Measurements from ENCODE around the gene JOSD2. TPM values are rescaled to one million over a fixed set of nuclear protein-coding genes. Genes with fewer than 3 reads are reported as not detected.

JOSD2 gene
- total RNA-seq, 1 experiment from 2014 or later = 5.4 TPM

GRCh38 chr19:50510700-50511068 lies 307 bp downstream of the JOSD2 start:
- Histone ChIP-seq H3K9me3 (ENCODE audit: control insufficient read depth, low read depth, low read length) (no peaks in the 10 kb centered on the region), H4K91ac (ENCODE audit: insufficient read length, low read depth, low read length) (no peak overlapping the region), H3K27me3 (ENCODE audit: insufficient read depth, low read length) (peaks cover 2% of the 10 kb centered on the region; the same call in 1 of the 2 replicates), H3K14ac (ENCODE audit: insufficient read depth, low read length) (0 out of 2 replicates have a peak overlapping the region, but pooled peaks have one; percentile 9), H3K79me2 (ENCODE audit: insufficient read depth, low read length) (no peaks in the 10 kb centered on the region), H3K4ac (ENCODE audit: low read depth, low read length) (no peak overlapping the region), H2BK12ac (ENCODE audit: insufficient read length, low read depth, low read length) (no peak overlapping the region), H3K23me2 (ENCODE audit: insufficient read length, low read depth, low read length, poor library complexity, severe bottlenecking) (no peaks in the 10 kb centered on the region), H2AFZ (ENCODE audit: low read length) (no peak overlapping the region), H3K23ac (ENCODE audit: insufficient read length, low read depth, low read length) (no peak overlapping the region), H3K4me1 (ENCODE audit: insufficient read depth, low read length) (no peaks in the 10 kb centered on the region), H2BK120ac (ENCODE audit: low read depth, low read length, poor library complexity, severe bottlenecking) (no peak overlapping the region), H2AK5ac (ENCODE audit: insufficient read length, low read length) (no peak overlapping the region), H4K8ac (replicated peaks; ENCODE audit: insufficient read length, low read depth, low read length) (no peak overlapping the region), H2BK5ac (ENCODE audit: insufficient read length, low read length) (no peak overlapping the region), H3K18ac (ENCODE audit: insufficient read length, low read depth, low read length) (no peak overlapping the region), H3K4me2 (ENCODE audit: insufficient read depth, insufficient read length, low read length) (peak overlapping the region; percentile 57), H3K9ac (ENCODE audit: extremely low read depth, insufficient read length, low read length) (no peak overlapping the region), H4K5ac (ENCODE audit: insufficient read length, low read depth, low read length) (no peak overlapping the region), H3T11ph (ENCODE audit: low read length) (no peak overlapping the region), H3K79me1 (ENCODE audit: insufficient read depth, low read depth, low read length, poor library complexity, severe bottlenecking) (no peaks in the 10 kb centered on the region), H3K56ac (ENCODE audit: insufficient read length, low read depth, low read length) (no peak overlapping the region), H2BK20ac (ENCODE audit: low read depth, low read length, poor library complexity, severe bottlenecking) (no peak overlapping the region), H4K20me1 (ENCODE audit: control insufficient read depth, insufficient read depth, insufficient read length) (no peaks in the 10 kb centered on the region), H3K27ac (ENCODE audit: insufficient read length, low read depth, low read length) (no peak overlapping the region), H2BK15ac (ENCODE audit: low read depth, low read length) (no peak overlapping the region)
- Mint-ChIP-seq H3K27me3 (ENCODE audit: low read depth) (peaks cover 50% of the 10 kb centered on the region), H3K36me3 (ENCODE audit: insufficient read depth in 1 of 3, low read depth in 3 of 3) (no peaks in the 10 kb centered on the region; a peak in 1 of 7 replicates), H3K4me3 (peak overlapping the region; percentile 81 to 87), H3K27ac (peak overlapping the region; percentile 70 to 97 (median 89); a peak in 5 of 7 replicates), H3K4me1 (peaks cover 7 to 27% of the 10 kb centered on the region in 2 experiments), H3K9me3 (no peaks in the 10 kb centered on the region; a peak in 1 of 5 replicates)
- no peak for DNase-seq
- TF ChIP-seq CTCF (conservative IDR thresholded peaks at IDR 0.05) = no peak
- WGBS (ENCODE audit: extremely low coverage, insufficient read length, low lambda C conversion rate) = no CpG with 5 or more reads among the region's 10 CpGs

Data from H9 (cell line).